Parathyroid adenoma (tissue), 2 donors: ENCODE data around the gene CDKL1.

Source experiments
- H2AFZ ChIP-seq: fragments of 300-600 bp; sonication (generic); one replicate; pipeline ENCODE4 v1.7.0; 2017; ENCODE audit warnings: antibody characterized with exemption, mild to moderate bottlenecking
- H3K27ac ChIP-seq: fragments of 300-600 bp; sonication (generic); one replicate; pipeline ENCODE4 v1.7.0; 2017
- H3K27me3 ChIP-seq: fragments of 300-600 bp; sonication (generic); one replicate; pipeline ENCODE4 v1.7.0; 2017; ENCODE audit warnings: low read length; ENCODE audit not compliant: control insufficient read depth, insufficient read depth
- H3K36me3 ChIP-seq: fragments of 300-600 bp; sonication (generic); one replicate; pipeline ENCODE4 v1.7.0; 2017; ENCODE audit warnings: low read length; ENCODE audit not compliant: control insufficient read depth, insufficient read depth
- H3K4me1 ChIP-seq: fragments of 300-600 bp; sonication (generic); one replicate; pipeline ENCODE4 v1.7.0; 2017; ENCODE audit warnings: control low read depth
- H3K4me2 ChIP-seq: fragments of 300-600 bp; sonication (generic); one replicate; pipeline ENCODE4 v1.7.0; 2017; ENCODE audit warnings: low read length
- H3K4me3 ChIP-seq: fragments of 300-600 bp; sonication (generic); one replicate; pipeline ENCODE4 v1.7.0; 2017; ENCODE audit warnings: low read depth, low read length
- H3K79me2 ChIP-seq: fragments of 300-600 bp; sonication (generic); one replicate; pipeline ENCODE4 v1.7.0; 2017; ENCODE audit warnings: control low read depth
- H3K9ac ChIP-seq: fragments of 300-600 bp; sonication (generic); one replicate; pipeline ENCODE4 v1.7.0; 2017; ENCODE audit warnings: mild to moderate bottlenecking
- H3K9me3 ChIP-seq: fragments of 300-600 bp; sonication (generic); one replicate; pipeline ENCODE4 v1.7.0; 2017; ENCODE audit warnings: low read length; ENCODE audit not compliant: control insufficient read depth
- CTCF ChIP-seq: fragments of 300-600 bp; sonication (generic); IDR thresholded peaks from one replicate; pipeline ENCODE4 v1.7.0; 2017; ENCODE audit warnings: antibody characterized with exemption, mild to moderate bottlenecking
- donor health status: primary hyperparathyroidism.

CDKL1 gene

DNA sequence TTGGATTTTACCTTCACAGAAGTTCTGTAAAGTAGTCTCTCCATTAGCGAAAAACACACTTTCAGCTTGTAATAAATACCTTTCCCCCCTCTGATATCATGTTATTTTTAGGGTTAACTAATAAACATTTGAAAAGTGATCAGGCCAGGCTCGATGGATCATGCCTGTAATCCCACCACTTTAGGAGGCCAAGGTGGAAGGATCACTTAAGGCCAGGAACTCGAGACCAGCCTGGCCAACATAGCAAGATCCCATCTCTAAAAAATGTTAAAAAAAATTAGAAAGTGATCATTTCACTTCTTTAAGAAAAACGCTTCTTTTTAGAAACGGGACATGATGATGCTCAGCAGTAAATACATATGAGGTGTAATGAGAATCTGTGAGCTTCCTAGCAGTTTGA, 2.0 kb downstream of the CDKL1 start:
- Histone ChIP-seq H3K4me3 (no peak overlapping the region), H3K4me2 (no peak overlapping the region), H3K9me3 (no peaks in the 10 kb centered on the region), H3K27me3 (no peaks in the 10 kb centered on the region), H2AFZ (no peak overlapping the region), H3K4me1 (peaks cover 5% of the 10 kb centered on the region), H3K36me3 (no peaks in the 10 kb centered on the region), H3K79me2 (no peaks in the 10 kb centered on the region), H3K27ac (no peak overlapping the region), H3K9ac (no peak overlapping the region)
- no peak for TF ChIP-seq CTCF

GRCh38 chr14:50389668-50390441, 6.8 kb downstream of the CDKL1 start:
- Histone ChIP-seq H3K27me3 (no peaks in the 10 kb centered on the region), H3K4me1 (peaks cover 9% of the 10 kb centered on the region), H3K9ac (no peak overlapping the region), H3K79me2 (no peaks in the 10 kb centered on the region), H3K36me3 (no peaks in the 10 kb centered on the region), H3K4me3 (no peak overlapping the region), H2AFZ (no peak overlapping the region), H3K4me2 (no peak overlapping the region), H3K9me3 (no peaks in the 10 kb centered on the region), H3K27ac (no peak overlapping the region)
- TF ChIP-seq CTCF = no peak

DNA sequence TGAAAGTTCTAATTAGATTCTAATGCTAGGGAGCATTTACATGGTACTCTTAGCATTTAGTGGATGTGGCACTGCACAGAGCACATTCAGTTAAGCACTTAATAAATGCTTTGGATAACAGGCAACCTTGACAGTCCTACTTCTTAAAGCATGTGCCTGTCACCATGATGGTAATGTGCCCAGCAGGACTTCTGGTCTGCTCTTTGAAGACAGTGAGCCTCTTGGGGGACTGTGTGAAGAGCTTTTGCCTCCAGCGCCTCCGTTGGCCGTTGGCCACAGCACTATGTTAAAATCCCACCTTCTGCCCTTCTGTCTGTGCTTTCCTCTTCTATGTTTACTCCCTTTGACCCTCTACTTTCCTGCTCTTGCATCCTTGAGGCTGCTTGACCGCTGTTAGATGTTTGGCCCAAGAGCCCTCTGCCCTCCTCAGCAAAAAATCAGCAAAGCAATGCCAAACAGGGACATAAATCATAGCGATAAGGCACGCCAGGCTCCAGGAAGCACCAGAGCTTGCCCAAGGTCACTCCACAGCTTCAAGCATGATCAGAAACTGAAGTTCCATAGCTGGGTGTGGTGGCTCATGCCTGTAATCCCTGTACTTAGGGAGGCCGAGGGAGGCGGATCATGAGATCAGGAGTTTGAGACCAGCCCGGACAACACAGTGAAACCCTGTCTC, 8.3 kb downstream of the CDKL1 start:
- H3K36me3 ChIP-seq = no peaks in the 10 kb centered on the region
- H3K4me2 ChIP-seq = no peak overlapping the region
- H3K4me3 ChIP-seq = no peak overlapping the region
- H3K4me1 ChIP-seq = peaks cover 9% of the 10 kb centered on the region
- H3K9me3 ChIP-seq = no peaks in the 10 kb centered on the region
- peak overlapping the region; percentile 73 for H2AFZ ChIP-seq
- no peak overlapping the region for H3K9ac ChIP-seq
- no peaks in the 10 kb centered on the region for H3K79me2 ChIP-seq
- no peak for TF ChIP-seq CTCF
- peak overlapping the region; percentile 57 for H3K27ac ChIP-seq
- H3K27me3 ChIP-seq = no peaks in the 10 kb centered on the region

GRCh38 chr14:50387548-50387947, 9.1 kb downstream of the CDKL1 start:
- Histone ChIP-seq H3K4me2 (no peak overlapping the region), H3K9me3 (no peaks in the 10 kb centered on the region), H3K27me3 (no peaks in the 10 kb centered on the region), H2AFZ (no peak overlapping the region), H3K4me1 (peaks cover 9% of the 10 kb centered on the region), H3K36me3 (no peaks in the 10 kb centered on the region), H3K9ac (no peak overlapping the region), H3K27ac (no peak overlapping the region), H3K4me3 (no peak overlapping the region), H3K79me2 (no peaks in the 10 kb centered on the region)
- TF ChIP-seq CTCF = no peak
